Subcutaneous adipose tissue (tissue), 4 donors: ENCODE data around the gene ATP9B. TPM values are rescaled to one million over a fixed set of nuclear protein-coding genes. Genes with fewer than 3 reads are reported as not detected.

Experiments
- CTCF ChIP-seq: fragments of 450-650 bp; IDR thresholded peaks from one replicate; pipeline ENCODE4 v1.5.1; 2016; ENCODE audit warnings: low read depth, mild to moderate bottlenecking, control low read depth, antibody characterized with exemption, moderate library complexity
- total RNA-seq, 4 donors: library from RNA; depleted of rRNA; stranded (reverse); fragments of >200 nt; gene quantifications; one replicate each; pipeline ENCODE4 v1.1.0, GENCODE V29; 2016

Gene ATP9B
- total RNA-seq, 4 donors from 2014 or later, result 38.8 to 58.5 (median 45.3) TPM

GRCh38 chr18:79102886-79103285 is 33.7 kb downstream of the ATP9B start:
- no peak for TF ChIP-seq CTCF

DNA sequence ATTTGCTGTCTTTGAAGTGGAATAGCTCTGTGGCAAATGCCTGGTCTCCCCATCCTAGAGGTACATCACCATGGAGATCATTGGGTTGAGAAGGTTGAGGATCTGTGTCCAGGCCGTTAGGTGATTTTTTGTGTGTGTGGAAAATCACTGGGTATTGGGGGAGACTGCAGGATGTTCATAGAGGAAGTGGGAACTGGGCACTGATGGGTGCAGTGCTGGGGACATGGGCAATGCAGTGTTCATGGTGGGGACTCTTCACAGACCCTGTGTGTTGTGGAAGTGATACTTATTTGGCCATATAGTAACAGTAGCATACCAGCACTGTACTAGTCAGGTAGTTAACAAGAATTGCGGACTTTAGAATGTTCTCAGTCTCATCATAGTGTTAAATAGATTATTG is 34.9 kb downstream of the ATP9B start:
- TF ChIP-seq CTCF, result no peak

DNA sequence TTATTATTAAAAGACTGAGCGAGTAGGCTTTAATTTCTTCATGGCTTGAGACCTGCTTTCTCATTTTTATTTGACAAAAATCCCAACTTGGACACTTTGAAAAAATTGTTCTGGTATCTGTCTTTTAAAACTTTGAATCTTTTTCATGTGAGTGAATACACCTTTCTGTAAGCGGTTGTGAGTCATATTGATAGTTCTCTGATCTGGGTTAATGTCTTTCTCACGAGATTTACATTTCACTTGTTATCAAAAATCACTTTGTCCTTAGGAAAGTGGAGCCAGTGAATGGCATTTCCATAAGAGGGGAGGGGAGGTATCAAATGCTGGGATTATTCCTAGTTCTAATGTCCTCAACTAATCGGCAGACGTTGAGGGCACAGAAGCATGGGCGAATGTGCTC is 36.3 kb downstream of the ATP9B start:
- TF ChIP-seq CTCF, result no peak

DNA sequence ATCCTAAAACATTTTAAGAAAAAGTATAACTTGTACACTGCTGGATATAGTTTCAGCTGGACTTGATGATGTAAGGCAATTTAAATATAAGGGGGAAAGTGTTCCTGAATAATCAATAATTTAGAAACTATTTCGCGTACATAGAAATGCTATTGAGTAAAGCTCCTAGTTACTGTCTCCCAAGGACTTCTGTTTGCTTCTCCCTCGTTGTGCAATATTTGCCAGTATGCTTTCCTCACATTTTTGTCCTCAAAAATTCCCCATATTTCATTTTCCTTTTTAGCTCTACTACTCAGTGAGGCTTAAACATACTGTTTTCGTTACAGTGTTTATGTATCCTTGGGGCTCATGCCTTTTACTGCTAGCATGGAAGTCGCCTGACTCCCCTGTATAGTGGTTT is 36.9 kb downstream of the ATP9B start:
- no peak for TF ChIP-seq CTCF

- no peak for TF ChIP-seq CTCF
Measured at GRCh38 chr18:79107886-79108285, 38.7 kb downstream of the ATP9B start.

DNA sequence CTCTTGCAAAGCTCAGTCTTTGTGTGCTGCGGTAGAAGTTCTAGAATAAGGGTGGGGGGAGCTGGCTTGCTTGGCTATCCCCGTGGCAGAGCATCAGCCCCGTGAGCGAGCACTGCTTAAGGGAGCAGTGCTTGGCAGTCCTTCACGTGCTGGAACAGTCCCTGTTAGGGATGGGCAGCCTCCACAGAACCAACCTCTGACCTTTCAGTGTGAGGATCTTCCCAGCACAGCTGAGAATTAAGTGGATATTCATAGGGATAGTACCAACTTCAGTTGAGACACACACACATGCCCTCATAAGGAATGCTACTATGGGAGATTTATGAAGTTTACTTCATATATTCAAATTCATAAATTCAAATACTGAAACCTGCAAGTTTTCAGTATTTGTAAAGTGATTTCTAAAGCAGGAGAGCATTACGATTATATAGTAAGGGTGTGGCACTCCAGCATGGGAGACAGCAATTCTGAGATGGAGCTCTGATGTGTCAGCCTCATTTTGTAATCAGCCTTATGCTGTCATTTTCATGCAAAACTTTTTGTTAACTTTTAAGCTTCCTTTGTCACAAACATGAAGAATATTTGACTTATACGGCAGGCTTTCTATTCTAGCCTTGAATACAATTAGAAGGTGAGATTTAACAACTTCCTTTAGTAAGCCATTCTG is 39.5 kb downstream of the ATP9B start:
- no peak for TF ChIP-seq CTCF

GRCh38 chr18:79111483-79111882 is 42.3 kb downstream of the ATP9B start:
- TF ChIP-seq CTCF, result no peak
